HG03064 (cell line): Measurements from ENCODE around the gene CHST9.
"Not testable (repeated sequence)": the region's sequence is repeated elsewhere in the genome, so short reads cannot be mapped to it uniquely, and the experiment has no call there.

Experiments used
- ATAC-seq: cut with Tn5 transposase; IDR thresholded peaks from one replicate; pipeline ENCODE4 v1.9.1; 2021; ENCODE audit warnings: low read depth; ENCODE audit not compliant: unreplicated experiment

Gene CHST9

GRCh38 chr18:27175914-27176313 is 9.2 kb downstream of the CHST9 start:
- ATAC-seq, result no peak

GRCh38 chr18:27175245-27175644 is 9.9 kb downstream of the CHST9 start:
- ATAC-seq, result no peak

- no peak for ATAC-seq
Measured at GRCh38 chr18:27171993-27172392, 13.1 kb downstream of the CHST9 start.

- no peak for ATAC-seq
Measured at GRCh38 chr18:27165412-27165811, 19.7 kb downstream of the CHST9 start.

GRCh38 chr18:27164905-27165304 is 20.2 kb downstream of the CHST9 start:
- ATAC-seq, result no peak

GRCh38 chr18:27163197-27163716 is 21.9 kb downstream of the CHST9 start:
- ATAC-seq, result not testable (repeated sequence)

- not testable (repeated sequence) for ATAC-seq
Measured at GRCh38 chr18:27149240-27149639, 35.9 kb downstream of the CHST9 start.

- no peak for ATAC-seq
Measured at GRCh38 chr18:27144672-27145071, 40.4 kb downstream of the CHST9 start.

- no peak for ATAC-seq
Measured at GRCh38 chr18:27143580-27144287, 41.4 kb downstream of the CHST9 start.

GRCh38 chr18:27142891-27143290 is 42.2 kb downstream of the CHST9 start:
- no peak for ATAC-seq

GRCh38 chr18:27141876-27142275 is 43.2 kb downstream of the CHST9 start:
- ATAC-seq, result no peak

- no peak for ATAC-seq
Measured at GRCh38 chr18:27138079-27138478, 47.0 kb downstream of the CHST9 start.

- no peak for ATAC-seq
Measured at GRCh38 chr18:27136208-27136535, 48.9 kb downstream of the CHST9 start.

GRCh38 chr18:27135504-27136207 is 49.5 kb downstream of the CHST9 start:
- no peak for ATAC-seq

- ATAC-seq, result no peak
Measured at GRCh38 chr18:27130065-27130630, 55.0 kb downstream of the CHST9 start.

GRCh38 chr18:27124196-27124595 is 60.9 kb downstream of the CHST9 start:
- no peak for ATAC-seq

GRCh38 chr18:27121108-27121507 is 64.0 kb downstream of the CHST9 start:
- ATAC-seq, result no peak

GRCh38 chr18:27120246-27120645 is 64.9 kb downstream of the CHST9 start:
- no peak for ATAC-seq

- ATAC-seq, result no peak
Measured at GRCh38 chr18:27118973-27119372, 66.1 kb downstream of the CHST9 start.

- ATAC-seq, result no peak
Measured at GRCh38 chr18:27114842-27115241, 70.3 kb downstream of the CHST9 start.

- ATAC-seq, result no peak
Measured at GRCh38 chr18:27113358-27113757, 71.8 kb downstream of the CHST9 start.

- no peak for ATAC-seq
Measured at GRCh38 chr18:27110319-27110718, 74.8 kb downstream of the CHST9 start.
